ENCODE measurements around the gene NUMBL. TPM values are rescaled to one million over a fixed set of nuclear protein-coding genes. Genes with fewer than 3 reads are reported as not detected.
A peak's percentile ranks its signal among the peaks of the same experiment; 100 is the strongest.
"Not testable (repeated sequence)": the region's sequence is repeated elsewhere in the genome, so short reads cannot be mapped to it uniquely, and the experiment has no call there.

NUMBL gene
- total RNA-seq, 1 donor from 2014 or later = 69.1 TPM

- no peak for DNase-seq
Measured at GRCh38 chr19:40663695-40664692, 26.5 kb downstream of the NUMBL start.

- peak; percentile 94 for DNase-seq
Measured at GRCh38 chr19:40662925-40663694, 27.3 kb downstream of the NUMBL start.

GRCh38 chr19:40661616-40662015, 28.8 kb downstream of the NUMBL start:
- DNase-seq = no peak

- no peak for DNase-seq
Measured at GRCh38 chr19:40659566-40659965, 30.9 kb downstream of the NUMBL start.

GRCh38 chr19:40659116-40659515, 31.3 kb downstream of the NUMBL start:
- no peak for DNase-seq

GRCh38 chr19:40658031-40658430, 32.4 kb downstream of the NUMBL start:
- DNase-seq = no peak

GRCh38 chr19:40655684-40656083, 34.8 kb downstream of the NUMBL start:
- DNase-seq = not testable (repeated sequence)

- not testable (repeated sequence) for DNase-seq
Measured at GRCh38 chr19:40652303-40652702, 38.1 kb downstream of the NUMBL start.

GRCh38 chr19:40650749-40651305, 39.6 kb downstream of the NUMBL start:
- DNase-seq = peak; percentile 37

- not testable (repeated sequence) for DNase-seq
Measured at GRCh38 chr19:40649903-40650675, 40.4 kb downstream of the NUMBL start.

GRCh38 chr19:40646743-40647254, 43.7 kb downstream of the NUMBL start:
- no peak for DNase-seq

- no peak for DNase-seq
Measured at GRCh38 chr19:40642757-40643305, 47.6 kb downstream of the NUMBL start.

GRCh38 chr19:40642051-40642706, 48.3 kb downstream of the NUMBL start:
- DNase-seq = no peak

- no peak for DNase-seq
Measured at GRCh38 chr19:40641281-40641680, 49.2 kb downstream of the NUMBL start.

GRCh38 chr19:40640744-40641143, 49.7 kb downstream of the NUMBL start:
- DNase-seq = no peak

GRCh38 chr19:40639638-40639982, 50.8 kb downstream of the NUMBL start:
- no peak for DNase-seq

GRCh38 chr19:40638327-40638726, 52.1 kb downstream of the NUMBL start:
- no peak for DNase-seq

GRCh38 chr19:40633207-40633606, 57.2 kb downstream of the NUMBL start:
- DNase-seq = no peak

GRCh38 chr19:40632311-40633036, 58.0 kb downstream of the NUMBL start:
- DNase-seq = no peak

- DNase-seq = no peak
Measured at GRCh38 chr19:40630571-40631160, 59.8 kb downstream of the NUMBL start.

All from tongue (tissue), 2 donors.